ENCODE data around the gene CUX1.

The CUX1 gene

DNA sequence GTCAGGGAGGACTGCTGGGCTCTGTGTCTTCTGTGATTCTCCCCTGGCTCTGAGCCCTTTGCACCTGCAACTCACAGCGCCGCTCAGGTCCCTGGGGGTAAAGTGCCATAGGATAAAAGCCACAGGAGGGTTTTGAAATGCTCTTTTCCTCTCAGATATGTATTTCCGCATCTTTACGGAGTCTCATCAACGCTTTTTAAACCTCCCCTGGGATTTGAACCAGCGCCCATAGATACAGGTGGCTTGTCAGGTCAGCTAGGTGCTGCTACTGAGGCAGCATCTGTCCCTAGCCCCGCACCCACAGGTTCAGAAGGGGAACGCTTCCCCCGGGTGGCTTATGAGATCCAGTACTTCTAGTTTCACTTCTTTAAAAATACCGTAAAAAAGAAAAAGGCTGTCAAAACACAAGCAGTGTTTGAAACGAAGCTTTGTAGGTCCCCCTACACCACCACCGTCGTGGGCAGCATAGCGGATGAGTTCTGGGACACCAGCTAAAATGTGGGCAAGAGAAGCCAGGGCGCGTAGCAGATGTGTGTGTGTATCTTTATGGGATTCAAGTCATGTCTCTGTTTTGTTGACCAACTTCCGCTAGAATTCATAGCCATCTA is 173.5 kb downstream of the CUX1 start:
- Histone ChIP-seq H3K9ac (peak overlapping the region; percentile 28; the same call in 1 of the 2 replicates), H3K4me2 (peak overlapping the region; percentile 73), H2AFZ (ENCODE audit: low read depth) (0 out of 2 replicates have a peak overlapping the region, but pooled peaks have one; percentile 5), H3K27ac (peak overlapping the region; percentile 85), H4K20me1 (ENCODE audit: insufficient read depth) (no peaks in the 10 kb centered on the region), H3K27me3 (ENCODE audit: insufficient read depth, low read depth) (no peaks in the 10 kb centered on the region), H3K4me3 (IDR thresholded peaks at IDR 0.05; ENCODE audit: insufficient read depth, low read depth, low read length) (no peak overlapping the region), H3K4me1 (ENCODE audit: low read depth, poor library complexity, severe bottlenecking) (peaks cover 82% of the 10 kb centered on the region), H3K79me2 (ENCODE audit: insufficient read depth, low read depth) (no peaks in the 10 kb centered on the region), H3K36me3 (ENCODE audit: insufficient read depth) (no peaks in the 10 kb centered on the region)
- TF ChIP-seq, protein P1, sequence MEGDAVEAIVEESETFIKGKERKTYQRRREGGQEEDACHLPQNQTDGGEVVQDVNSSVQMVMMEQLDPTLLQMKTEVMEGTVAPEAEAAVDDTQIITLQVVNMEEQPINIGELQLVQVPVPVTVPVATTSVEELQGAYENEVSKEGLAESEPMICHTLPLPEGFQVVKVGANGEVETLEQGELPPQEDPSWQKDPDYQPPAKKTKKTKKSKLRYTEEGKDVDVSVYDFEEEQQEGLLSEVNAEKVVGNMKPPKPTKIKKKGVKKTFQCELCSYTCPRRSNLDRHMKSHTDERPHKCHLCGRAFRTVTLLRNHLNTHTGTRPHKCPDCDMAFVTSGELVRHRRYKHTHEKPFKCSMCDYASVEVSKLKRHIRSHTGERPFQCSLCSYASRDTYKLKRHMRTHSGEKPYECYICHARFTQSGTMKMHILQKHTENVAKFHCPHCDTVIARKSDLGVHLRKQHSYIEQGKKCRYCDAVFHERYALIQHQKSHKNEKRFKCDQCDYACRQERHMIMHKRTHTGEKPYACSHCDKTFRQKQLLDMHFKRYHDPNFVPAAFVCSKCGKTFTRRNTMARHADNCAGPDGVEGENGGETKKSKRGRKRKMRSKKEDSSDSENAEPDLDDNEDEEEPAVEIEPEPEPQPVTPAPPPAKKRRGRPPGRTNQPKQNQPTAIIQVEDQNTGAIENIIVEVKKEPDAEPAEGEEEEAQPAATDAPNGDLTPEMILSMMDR (conservative IDR thresholded peaks at IDR 0.05; ENCODE audit: low read depth, low read length): no peak

DNA sequence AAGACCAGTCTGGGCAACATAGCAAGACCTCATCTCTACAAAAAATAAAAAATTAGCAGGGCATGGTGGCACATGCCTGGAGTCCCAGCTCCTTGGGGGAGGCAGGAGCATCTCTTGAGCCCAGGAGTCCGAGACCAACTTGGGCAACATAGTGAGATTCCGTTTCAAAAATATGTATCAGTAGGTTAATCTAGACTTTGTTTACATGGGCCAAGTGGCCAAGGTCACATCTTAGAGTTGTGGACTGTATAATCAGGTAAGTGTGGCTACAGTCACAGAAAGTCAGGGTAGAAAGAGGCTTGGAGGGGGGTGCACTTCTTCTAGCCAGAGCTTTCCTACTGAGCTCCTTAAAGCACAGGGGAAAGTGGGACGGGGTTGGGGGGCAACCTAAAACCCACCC is 174.4 kb downstream of the CUX1 start:
- H4K20me1 ChIP-seq (ENCODE audit: insufficient read depth): no peaks in the 10 kb centered on the region
- peak overlapping the region; percentile 85 for H3K27ac ChIP-seq
- peaks cover 90% of the 10 kb centered on the region for H3K4me1 ChIP-seq (ENCODE audit: low read depth, poor library complexity, severe bottlenecking)
- H3K27me3 ChIP-seq (ENCODE audit: insufficient read depth, low read depth): no peaks in the 10 kb centered on the region
- no peaks in the 10 kb centered on the region for H3K79me2 ChIP-seq (ENCODE audit: insufficient read depth, low read depth)
- peak overlapping the region; percentile 73; the same call in 1 of the 2 replicates for H3K4me2 ChIP-seq
- no peak overlapping the region for H2AFZ ChIP-seq (ENCODE audit: low read depth)
- H3K4me3 ChIP-seq (IDR thresholded peaks at IDR 0.05; ENCODE audit: insufficient read depth, low read depth, low read length): no peak overlapping the region
- TF ChIP-seq, protein P1 (conservative IDR thresholded peaks at IDR 0.05; ENCODE audit: low read depth, low read length): no peak
- no peaks in the 10 kb centered on the region for H3K36me3 ChIP-seq (ENCODE audit: insufficient read depth)
- H3K9ac ChIP-seq: no peak overlapping the region; the same call in 1 of the 2 replicates

DNA sequence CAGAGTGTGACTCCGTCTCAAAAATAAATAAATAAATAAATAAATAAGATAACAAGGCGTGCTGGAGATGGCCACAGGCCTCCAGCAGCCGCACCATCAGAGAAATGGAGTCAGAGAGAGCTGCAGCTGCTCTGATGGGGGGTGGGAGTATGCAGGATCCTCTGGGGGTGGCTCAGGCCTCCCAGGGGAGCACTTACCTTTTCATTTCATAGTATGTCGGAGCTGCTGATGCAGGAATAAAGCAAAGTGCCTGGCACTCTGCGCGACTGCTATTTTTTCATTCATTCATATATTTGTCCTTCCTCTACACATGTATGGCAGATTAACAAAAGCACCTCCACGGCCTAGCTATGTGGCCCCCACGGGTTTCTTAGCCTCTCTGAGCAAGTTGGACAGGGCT is 175.9 kb downstream of the CUX1 start:
- H3K4me1 ChIP-seq (ENCODE audit: low read depth, poor library complexity, severe bottlenecking): peaks cover 84% of the 10 kb centered on the region
- TF ChIP-seq, protein P1 (conservative IDR thresholded peaks at IDR 0.05; ENCODE audit: low read depth, low read length): no peak
- H3K79me2 ChIP-seq (ENCODE audit: insufficient read depth, low read depth): no peaks in the 10 kb centered on the region
- H2AFZ ChIP-seq (ENCODE audit: low read depth): no peak overlapping the region
- no peak overlapping the region for H3K4me2 ChIP-seq
- no peak overlapping the region for H3K9ac ChIP-seq
- no peaks in the 10 kb centered on the region for H3K36me3 ChIP-seq (ENCODE audit: insufficient read depth)
- H3K4me3 ChIP-seq (IDR thresholded peaks at IDR 0.05; ENCODE audit: insufficient read depth, low read depth, low read length): no peak overlapping the region
- no peak overlapping the region for H3K27ac ChIP-seq
- no peaks in the 10 kb centered on the region for H4K20me1 ChIP-seq (ENCODE audit: insufficient read depth)
- no peaks in the 10 kb centered on the region for H3K27me3 ChIP-seq (ENCODE audit: insufficient read depth, low read depth)

DNA sequence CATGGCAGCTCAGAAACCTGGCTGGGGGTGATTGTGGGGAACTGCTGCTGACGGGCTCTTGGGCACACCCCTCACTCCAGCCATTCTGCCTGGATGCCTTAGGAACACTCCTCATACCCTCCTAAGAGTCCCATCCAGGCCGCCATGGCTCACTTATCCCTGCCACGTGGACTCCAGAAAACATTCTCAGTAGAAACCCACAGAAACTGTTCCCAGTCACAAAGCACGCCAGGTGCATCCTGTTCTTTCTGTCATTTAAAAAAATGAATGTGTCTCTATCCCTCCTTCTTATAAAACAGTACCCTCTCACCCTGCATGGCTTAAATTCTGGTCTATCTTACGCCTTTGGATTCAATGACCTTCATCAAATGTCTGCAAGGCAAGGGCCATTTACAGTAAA is 177.7 kb downstream of the CUX1 start:
- peak overlapping the region; percentile 64 for H3K4me2 ChIP-seq
- peaks cover 65% of the 10 kb centered on the region for H3K4me1 ChIP-seq (ENCODE audit: low read depth, poor library complexity, severe bottlenecking)
- H3K9ac ChIP-seq: peak overlapping the region; percentile 33; the same call in 1 of the 2 replicates
- TF ChIP-seq, protein P1 (conservative IDR thresholded peaks at IDR 0.05; ENCODE audit: low read depth, low read length): no peak
- H4K20me1 ChIP-seq (ENCODE audit: insufficient read depth): no peaks in the 10 kb centered on the region
- peak overlapping the region; percentile 0; the same call in 1 of the 2 replicates for H2AFZ ChIP-seq (ENCODE audit: low read depth)
- no peak overlapping the region for H3K4me3 ChIP-seq (IDR thresholded peaks at IDR 0.05; ENCODE audit: insufficient read depth, low read depth, low read length)
- no peaks in the 10 kb centered on the region for H3K79me2 ChIP-seq (ENCODE audit: insufficient read depth, low read depth)
- peak overlapping the region; percentile 59 for H3K27ac ChIP-seq
- no peaks in the 10 kb centered on the region for H3K36me3 ChIP-seq (ENCODE audit: insufficient read depth)
- H3K27me3 ChIP-seq (ENCODE audit: insufficient read depth, low read depth): no peaks in the 10 kb centered on the region

Data from KMS-11 (cell line).